Measurements from ENCODE around the gene CDC14B.
"Not testable (repeated sequence)": the region's sequence is repeated elsewhere in the genome, so short reads cannot be mapped to it uniquely, and the experiment has no call there.

Gene CDC14B

DNA sequence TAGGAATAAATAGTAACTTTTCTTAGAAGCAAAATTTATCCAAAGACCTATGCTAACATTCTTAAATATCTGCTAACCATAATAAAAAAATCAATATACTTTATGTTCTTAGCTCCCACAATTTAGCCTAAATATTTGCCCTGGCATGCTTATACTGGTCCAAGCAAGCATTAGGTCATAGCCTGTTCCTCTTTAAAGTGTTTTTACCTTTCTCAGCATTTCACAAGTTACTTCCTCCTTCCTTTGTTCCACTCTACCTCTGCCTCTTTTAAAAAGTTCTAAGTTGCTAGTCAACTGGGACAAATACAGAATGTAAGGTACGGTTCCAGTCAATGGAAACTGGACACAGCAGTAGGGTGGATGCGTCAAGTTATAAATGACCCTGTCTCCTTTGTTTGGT is 37.4 kb downstream of the CDC14B start:
- not testable (repeated sequence) for DNase-seq

DNA sequence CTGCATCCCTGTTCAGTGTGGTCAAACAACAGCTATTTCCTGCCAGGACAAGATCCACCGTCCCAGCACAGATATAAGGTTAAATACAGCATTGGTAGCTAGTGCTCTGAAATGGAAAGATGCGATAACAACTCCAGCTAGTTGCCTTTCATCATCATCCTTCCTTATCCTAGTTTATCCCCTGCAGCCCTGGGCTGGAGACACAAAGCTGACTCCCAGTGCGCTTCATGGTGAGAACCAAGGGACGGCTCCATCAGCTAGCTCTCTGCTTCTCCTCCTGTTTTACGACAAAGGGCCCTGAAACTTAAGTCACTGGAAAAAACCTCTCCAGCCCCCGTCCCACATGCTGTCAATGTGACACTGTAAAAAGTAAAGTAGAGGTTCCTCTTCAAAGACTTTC is 37.9 kb downstream of the CDC14B start:
- no peak for DNase-seq

DNA sequence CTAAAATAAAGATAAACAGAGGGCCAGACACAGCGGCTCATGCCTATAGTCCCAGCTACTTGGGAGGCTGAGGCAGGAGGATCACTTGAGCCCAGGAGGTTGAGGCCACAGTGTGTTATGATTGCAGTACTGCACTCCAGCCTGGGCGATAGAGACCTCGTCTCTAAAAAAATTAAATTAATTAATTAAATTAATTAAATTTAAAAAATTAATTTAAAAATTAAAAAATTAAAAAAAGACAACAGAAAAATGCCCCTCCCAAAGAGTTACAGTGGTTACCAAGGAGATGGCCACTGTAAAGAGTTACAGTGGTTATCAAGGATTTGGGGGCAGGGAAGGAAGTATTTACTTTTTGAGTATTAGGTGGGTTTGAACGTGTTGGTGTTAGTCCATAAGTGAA is 38.3 kb downstream of the CDC14B start:
- no peak for DNase-seq

DNA sequence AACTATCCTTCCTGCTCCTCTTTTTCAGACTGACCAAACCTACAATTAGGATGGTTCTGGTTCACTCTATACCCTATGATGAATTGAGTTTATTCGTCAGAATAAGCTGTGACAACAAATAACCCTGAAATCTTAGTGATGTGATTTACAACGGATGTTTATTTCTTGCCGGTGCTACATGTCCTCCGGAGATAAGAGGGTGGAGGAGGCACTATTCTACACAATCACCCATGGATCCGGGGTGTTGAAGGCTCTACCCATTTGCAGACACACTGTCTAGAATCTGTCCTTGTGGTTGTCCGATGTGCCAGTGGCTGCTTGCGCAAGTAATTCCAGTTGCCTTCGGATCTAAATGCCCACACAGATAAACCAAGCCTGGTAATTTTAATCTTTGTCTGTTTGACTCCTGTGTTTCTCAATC is 44.7 kb downstream of the CDC14B start:
- no peak for DNase-seq

DNA sequence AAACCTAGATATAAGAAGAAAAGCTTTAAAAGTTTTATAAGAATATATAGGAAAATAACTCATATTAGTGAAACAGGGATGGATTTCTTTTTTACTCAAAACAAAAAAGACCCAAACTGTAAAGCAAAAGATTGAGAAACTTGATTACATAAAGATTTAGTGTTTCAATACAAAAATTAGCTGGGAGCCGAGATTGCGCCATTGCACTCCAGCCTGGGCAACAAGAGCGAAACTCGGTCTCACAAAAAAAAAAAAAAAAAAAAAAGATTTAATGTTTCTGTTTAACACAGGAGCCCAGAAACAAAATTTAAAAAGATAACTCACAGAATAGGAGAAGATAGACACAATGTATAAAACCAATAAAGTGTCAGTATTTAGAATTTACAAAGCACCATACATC is 45.2 kb downstream of the CDC14B start:
- no peak for DNase-seq

DNA sequence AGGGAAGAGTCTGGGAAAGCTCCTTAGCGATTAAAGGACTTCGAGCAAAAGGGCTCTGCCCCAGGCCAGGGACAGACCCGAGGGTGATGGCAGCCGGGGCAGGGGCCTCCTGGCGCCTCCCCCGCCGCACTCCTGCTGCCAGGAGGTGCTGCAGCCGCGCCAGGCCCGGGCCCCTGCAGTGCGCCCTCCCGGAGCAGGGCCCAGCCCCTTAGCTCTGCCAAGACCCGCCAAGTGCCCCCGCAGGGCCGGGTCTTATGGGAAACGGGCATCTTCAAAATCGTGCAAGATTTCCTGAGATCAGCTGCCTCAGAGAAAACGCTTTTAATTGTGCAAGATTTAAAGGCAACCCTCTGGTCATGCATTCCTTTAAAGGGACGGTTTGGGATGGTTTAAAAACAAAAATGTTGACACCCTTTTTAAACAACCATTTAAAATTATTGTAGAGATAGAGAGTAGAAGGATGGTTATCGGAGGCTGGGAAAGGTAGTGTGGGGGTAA is 52.4 kb downstream of the CDC14B start:
- DNase-seq: no peak

DNA sequence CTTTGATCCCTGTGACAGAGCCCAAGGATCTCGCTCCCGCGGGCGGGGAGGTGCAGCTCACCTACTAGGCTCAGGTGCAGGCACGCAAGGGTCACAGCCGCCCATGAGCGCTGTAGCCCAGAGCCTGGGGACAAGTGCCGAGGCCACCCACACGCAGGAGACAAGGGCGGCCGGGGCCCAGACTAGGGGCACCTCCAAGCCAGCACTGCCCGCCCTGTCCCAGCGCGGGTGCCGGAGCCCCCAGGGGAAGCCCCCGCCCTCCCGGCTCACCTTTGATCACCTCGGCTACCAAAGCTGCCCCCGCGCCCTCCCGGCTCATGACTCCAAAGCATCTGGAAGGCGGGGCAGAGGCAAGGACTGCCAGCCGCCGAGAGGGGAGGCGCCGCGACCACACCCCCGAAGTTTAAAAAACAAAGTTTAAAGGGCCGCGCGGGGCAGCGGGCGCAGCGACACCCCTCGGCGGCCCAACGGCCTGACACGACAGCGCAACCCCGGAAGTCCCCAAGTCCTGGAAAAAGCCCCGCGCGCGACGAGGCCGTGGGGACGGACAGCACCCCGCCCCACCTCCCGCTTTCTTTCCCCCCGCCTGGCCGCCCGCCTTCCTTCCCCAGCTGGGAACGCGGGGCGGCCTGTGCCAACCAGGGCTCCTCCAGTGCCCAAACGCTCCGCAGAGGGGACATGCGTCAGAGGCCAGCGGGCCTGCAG is 53.0 kb downstream of the CDC14B start:
- DNase-seq: peak; percentile 75

DNA sequence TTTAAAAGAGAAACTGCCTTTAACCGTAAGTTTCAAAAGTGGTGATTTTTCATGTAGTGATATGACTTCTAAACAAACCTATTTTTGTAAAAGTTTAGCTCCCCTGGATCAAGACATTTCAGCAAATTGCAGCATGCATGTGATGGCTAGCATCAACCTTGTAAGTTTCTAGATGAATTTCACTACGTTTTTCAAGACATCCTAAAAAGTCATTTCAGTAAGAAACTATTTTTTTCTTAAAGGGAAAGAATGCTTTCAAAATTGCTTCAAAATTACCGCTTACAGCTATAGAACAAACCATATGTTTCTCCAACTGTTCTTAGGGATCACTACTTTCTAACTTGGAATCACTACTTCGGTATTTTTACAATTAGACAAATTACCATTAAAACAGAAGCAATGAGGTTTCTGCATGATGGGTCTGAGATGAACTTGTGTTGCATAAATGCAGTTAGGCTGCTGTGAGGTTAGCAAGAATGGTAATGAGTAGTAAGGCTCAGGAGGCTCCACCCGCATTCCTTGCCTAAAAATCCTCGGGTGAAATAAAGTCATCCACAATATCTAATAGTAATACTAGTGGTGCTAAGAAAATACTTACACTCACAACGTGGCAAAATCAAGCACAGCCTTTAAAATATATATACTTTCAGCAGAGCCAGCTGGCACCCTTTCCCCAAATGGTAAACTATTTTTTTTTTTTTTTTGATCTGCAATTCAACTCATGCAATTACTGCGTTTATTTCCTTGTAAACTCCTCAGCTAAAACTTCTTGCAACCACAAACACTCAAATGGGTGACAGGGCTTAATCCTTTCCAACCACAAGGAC is 53.8 kb downstream of the CDC14B start:
- no peak for DNase-seq

DNA sequence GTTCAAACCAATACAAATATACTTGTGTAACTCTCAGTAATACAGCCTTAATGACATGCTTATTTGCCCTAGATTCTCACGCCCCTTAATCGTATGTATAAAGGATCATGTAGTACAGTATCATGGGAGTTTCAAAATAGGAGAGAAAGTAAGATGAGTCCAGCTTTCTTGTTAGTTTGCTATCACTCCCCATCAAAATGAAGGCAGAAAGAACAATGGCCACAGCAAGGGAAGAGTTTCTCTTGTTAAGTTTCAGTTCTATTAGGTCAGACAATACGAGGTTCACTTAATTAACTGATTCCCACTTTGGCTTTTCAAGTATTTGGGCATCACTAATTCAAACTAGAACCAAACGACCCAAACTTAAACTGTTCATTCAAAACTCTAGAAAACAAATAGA is 55.4 kb downstream of the CDC14B start:
- DNase-seq: no peak

DNA sequence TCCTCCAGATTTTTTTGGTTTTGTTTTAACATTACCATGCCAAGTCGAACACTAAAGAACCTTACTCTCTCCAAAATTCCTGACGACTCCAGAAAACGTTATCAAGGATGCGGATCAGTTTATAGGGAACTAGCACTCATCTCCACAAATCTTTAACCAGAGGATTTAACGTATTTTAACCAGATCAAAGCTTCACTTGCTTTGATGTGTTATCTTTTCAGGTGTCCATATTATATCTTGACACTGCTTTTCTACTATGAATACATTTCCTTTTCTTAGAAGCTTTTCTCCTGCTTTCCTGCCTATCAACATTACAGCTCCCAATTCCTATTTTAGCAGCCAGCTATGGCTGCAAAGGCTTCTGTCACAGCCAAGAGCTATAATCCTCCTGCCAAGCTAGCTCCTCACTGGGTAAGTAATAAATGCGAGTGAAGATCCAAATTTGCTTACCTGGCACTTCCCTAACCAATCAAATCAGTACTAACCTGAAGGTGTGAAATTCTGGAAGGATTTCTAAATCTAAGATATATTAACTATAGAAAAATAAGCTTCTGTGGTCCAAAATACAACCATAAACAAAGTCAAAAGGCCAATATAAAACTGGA is 60.2 kb downstream of the CDC14B start:
- DNase-seq: no peak

DNA sequence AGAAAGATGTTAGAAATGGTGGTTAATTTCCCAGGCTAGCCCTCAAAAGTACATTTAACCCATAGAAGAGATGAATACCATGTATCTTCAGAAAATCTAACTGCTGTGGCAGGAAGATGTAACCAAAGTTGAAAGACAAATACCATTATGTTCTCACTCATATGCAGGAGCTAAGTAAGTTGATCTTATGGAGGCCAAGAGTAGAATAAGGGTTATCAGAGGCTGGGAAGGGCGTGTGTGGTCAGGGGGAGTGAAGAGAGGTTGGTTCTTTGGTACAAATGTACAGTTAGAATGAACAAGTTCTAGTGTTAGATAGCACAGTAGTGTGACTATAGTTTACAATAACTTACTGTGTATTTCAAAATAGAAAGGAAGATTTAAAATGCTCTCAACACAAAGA is 61.7 kb downstream of the CDC14B start:
- no peak for DNase-seq

DNA sequence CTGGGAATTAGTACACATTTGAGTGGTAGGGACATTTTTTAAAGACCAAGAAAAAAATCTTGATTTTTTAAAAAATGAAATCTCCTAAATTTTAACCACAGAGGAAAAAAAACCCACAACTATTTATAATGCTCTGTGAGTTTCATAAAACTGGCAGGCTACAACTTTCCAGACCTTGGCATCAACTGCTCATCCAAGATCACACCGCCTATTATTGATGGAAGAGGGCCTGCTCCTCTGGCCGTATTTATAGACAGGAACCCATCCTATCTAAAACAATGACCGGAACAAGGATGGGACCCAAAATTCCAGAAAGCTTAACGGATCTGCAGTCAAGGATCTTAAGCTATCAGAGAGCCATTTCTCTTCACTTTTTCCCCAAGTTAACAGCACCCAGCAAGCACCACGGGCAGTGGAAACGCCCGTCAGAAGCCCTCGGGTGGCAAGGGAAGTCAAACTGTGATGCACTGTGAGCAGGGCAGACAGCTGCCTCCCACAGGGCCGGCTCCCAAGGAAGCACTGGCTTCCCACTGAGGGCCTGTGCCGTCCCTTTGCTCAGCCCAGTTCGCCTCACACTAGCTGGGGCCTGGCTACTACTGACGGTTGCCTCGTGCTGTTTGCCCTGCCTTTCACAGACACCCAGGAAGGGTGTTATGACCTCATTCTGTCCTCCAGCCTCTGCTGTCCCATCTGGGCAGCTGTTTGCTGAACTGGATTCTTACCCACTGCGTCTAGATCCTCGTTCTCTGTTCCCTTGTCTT is 62.8 kb downstream of the CDC14B start:
- no peak for DNase-seq

DNA sequence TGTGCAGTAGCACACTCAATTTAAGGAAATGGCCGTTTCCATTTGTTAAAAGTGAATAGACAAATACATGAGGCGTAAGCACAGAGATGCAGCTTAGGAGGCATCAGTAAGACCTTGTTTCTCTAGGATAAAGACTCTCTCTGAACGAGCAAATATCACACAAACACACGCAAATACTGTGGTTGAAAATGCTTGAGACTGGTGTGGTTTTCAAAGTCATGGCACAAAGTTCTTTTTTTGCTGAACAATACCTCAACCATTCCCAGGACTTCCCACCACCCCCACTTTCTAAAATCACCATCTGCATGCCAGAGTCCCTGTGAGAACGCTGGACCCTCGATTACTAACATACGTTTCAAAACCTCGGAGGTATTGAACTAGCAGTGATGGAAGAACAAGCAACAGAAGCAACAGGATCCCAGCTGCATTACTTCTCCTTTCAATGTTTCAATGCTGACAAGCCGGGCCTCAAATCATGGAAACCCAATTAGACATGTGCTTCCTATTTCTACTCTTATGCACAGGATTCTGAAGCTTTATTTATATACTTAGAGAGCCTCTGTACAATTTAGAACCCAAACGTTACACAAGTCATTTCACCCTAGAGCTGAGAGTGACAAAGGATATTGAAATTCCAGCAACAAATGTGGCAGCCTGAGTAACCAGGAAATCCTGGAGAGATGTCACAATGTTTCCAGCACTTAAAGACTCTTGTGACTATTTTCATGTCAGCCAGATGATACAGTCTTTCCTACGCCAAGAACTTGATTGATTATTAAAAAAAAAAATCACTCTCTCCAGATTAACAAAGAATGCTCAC is 63.9 kb downstream of the CDC14B start:
- no peak for DNase-seq

DNA sequence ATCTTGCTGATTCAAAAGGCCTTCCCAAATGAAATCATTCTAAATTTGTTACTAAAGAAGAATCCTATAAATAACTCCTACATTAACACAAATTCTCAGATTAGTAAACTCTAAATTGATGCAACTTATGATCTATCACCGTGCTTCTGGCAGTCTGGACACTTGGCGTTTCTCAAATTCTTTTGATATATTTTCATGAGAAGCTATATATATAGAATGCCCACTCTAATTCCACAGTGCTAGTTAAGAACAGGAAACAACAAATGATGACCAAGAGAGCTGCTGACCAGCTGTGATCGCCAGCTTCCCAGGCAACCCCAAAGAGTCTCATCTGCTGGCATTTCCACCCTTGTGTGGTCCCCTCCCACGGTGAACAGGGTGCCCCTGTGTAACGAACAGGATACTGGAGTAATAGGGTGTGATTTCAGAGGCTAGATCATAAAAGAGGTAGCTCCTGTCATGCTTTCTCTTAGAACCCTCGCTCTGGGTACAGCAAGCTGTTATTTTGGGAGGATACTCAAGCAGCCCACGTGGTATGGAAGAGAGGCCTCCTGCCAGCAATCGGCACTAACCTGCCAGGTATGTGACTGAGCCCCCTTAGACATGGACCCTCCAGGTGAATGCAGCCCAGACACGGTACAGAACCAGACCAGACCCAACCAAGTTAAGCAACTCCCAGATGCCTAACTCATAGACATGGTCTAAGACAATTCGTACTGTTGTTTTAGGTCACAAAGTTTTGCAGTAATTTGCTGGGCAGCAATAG is 64.7 kb downstream of the CDC14B start:
- no peak for DNase-seq

DNA sequence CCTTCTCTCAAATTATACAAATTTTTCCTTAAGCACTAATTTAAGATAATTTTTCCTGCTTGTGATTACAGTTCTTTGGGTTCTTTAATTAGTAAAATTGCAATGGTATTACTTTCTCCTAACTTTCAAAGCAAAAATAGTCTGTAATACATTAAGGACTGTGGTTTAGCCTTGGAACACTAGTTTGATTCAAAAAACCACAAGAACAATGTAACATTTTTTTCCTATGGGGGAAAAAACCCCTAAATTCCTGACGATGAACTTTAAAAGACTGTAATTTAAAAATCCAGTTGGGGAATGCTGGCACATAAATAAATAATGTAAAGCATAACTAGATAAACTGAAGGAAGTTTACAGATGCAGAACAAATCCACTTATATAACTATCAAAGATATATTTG is 65.3 kb downstream of the CDC14B start:
- no peak for DNase-seq

DNA sequence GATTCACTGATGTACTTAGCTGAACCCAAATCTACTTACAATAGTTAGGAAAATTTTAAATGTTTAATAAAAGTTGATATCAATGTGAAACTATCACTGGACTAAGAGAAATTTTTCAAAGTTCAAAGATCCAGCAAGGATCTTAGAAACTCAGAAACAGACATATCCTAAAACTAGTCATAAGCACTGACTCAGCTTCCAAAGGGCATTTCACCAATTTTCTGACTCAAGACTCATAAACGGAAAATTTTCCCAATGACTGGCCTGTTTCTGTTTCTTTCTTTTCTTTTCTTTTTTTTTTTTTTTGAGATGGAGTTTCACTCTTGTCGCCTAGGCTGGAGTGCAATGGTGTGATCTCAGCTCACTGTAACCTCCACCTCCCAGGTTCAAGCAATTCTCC is 66.6 kb downstream of the CDC14B start:
- DNase-seq: no peak

DNA sequence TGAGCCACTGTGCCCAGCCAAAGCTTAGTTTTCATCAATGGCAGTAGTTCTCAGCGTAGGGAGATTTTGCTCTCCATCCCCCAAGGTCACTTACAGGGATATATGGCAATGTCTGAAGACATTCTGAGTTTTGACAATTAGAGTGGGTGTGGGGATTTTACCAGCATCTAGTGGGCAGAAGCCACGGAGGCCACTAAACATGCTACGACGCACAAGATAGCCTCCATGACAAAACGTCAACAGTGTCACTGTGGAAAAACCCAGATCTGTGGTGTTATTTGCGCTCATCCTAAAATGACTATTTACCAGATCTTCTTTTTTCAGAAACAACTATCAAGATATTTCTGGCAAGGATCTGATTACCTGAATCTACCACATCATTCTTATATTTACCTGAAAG is 68.2 kb downstream of the CDC14B start:
- DNase-seq: no peak

DNA sequence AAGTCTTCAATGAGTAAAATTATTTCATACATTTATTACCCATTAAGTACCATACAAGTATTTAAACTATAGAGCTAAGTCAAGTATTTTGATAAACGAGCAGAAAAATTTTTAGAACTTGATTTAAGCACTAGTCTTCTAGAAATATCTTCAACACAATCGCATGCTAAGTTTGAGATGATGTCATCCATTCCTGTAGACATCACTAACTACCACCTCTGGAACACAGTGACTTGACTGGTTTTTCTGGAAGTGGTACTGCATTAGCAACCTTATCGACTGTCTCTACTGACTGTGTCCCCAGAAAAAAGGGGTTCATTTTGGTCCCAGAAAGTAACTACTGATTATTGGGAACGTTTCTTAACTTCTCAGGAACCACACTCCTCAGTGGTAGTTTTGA is 69.0 kb downstream of the CDC14B start:
- no peak for DNase-seq

DNA sequence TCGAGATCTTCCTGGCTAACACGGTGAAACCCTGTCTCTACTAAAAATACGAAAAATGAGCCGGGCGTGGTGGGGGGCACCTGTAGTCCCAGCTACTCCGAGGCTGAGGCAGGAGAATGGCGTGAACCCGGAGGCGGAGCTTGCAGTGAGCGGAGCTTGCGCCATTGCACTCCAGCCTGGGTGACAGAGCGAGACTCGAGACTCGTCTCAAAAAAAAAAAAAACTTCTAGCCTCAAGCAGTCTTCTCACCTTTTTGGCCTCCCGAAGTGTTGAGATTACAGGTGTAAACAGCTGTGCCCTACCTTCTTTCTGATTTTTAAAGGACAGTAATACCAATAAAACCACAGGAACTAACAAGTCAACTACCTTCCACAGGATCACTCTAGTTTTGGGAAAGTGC is 76.5 kb downstream of the CDC14B start:
- DNase-seq: not testable (repeated sequence)

DNA sequence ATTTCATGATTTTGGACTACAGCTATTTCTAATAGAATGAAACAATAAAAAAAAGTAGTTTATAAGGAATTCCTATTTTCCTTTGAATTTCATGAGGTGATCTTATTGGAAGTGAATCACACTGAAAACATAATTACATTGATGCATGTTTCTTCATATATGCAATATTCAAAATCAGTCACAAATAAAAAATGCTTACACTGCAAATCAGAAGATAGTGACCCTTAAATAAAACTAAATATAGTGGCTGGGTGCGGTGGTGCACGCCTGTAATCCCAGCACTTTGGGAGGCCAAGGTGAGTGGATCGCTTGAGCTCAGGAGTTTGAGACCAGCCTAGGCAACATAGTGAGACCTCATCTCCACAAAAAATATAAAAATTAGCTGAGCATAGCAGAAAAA is 79.5 kb downstream of the CDC14B start:
- no peak for DNase-seq

DNA sequence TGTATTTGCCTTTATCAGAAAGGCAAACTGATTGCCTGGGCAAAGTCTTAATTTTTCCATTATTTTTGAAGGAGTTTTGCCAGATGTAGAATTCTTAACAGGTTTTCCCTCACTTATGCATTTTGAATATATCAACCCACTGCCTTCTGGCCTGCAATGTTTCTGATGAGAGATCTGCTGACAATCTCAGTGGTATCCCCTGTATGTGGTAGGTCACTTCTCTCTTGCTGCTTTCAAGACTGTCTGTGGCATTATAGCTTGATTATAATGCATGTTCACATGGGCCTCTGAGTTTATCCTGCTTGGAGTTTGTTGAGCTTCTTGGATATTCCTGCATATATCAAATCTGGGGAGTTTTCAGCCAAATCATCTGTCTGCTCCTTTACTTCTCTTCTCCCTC is 87.5 kb downstream of the CDC14B start:
- no peak for DNase-seq

DNA sequence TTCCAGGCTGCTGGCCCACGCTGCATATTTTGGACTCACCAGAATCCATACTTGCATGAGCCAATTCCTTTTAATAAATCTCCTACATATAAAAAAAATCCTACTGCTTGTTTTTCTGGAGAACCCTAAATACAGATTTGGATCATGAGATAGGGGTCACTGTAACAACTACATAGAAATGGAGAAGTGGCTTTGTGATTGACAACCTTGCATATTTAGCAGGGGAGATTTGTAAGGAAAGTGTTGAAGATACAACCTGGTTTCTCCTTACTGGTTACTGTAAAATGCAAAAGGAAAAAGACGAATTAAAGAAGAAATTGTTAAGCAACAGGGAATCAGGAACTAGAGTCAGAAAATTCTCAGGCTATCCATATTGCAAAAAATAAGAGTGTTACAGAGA is 94.9 kb downstream of the CDC14B start:
- DNase-seq: no peak

All from activated CD4-positive, CD25-positive, alpha-beta regulatory T cell treated with anti-CD3 and anti-CD28 coated beads, Interleukin-2, amount 50 U/mL, for 72 hours (primary cell).